Cardiac septum (tissue), 1 donor: ENCODE measurements around the gene TECPR1. TPM values are rescaled to one million over a fixed set of nuclear protein-coding genes. Genes with fewer than 3 reads are reported as not detected.

Source experiments
- DNase-seq: peaks from one replicate; pipeline ENCODE4 v3.0.0-alpha.2; 2020; ENCODE audit warnings: low spot score
- intact Hi-C: fragments of 100-400 bp; cut with DNase I; formaldehyde crosslinking; loops from one replicate; pipeline ENCODE4 v1.14.0; 2022
- long read RNA-seq: library from polyadenylated mRNA; unstranded; transcript quantifications from one replicate; pipeline ENCODE4 v2.0.0, GENCODE V29; 2021
- total RNA-seq: library from RNA; stranded (reverse); fragmentation: NEBNext Ultra II Directional; extraction: Animal tissue kit (Norgen Biotek cat#: 25700); gene quantifications from one replicate; pipeline ENCODE4 v1.2.1, GENCODE V29; 2021
- donor health status: DM: no; HTN: no; CAD: no.

TECPR1 gene, protein sequence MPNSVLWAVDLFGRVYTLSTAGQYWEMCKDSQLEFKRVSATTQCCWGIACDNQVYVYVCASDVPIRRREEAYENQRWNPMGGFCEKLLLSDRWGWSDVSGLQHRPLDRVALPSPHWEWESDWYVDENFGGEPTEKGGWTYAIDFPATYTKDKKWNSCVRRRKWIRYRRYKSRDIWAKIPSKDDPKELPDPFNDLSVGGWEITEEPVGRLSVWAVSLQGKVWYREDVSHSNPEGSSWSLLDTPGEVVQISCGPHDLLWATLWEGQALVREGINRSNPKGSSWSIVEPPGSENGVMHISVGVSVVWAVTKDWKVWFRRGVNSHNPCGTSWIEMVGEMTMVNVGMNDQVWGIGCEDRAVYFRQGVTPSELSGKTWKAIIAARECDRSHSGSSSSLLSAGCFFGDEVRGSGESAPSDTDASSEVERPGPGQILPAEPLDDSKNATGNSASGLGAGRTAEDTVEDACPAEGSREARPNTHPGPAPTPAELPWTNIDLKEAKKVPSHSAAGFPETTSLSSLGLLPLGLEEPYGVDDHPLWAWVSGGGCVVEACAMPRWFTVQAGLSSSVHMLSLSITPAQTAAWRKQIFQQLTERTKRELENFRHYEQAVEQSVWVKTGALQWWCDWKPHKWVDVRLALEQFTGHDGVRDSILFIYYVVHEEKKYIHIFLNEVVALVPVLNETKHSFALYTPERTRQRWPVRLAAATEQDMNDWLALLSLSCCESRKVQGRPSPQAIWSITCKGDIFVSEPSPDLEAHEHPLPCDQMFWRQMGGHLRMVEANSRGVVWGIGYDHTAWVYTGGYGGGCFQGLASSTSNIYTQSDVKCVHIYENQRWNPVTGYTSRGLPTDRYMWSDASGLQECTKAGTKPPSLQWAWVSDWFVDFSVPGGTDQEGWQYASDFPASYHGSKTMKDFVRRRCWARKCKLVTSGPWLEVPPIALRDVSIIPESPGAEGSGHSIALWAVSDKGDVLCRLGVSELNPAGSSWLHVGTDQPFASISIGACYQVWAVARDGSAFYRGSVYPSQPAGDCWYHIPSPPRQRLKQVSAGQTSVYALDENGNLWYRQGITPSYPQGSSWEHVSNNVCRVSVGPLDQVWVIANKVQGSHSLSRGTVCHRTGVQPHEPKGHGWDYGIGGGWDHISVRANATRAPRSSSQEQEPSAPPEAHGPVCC
- 16.6 TPM for total RNA-seq
- long read RNA-seq, full-length matches to known transcripts, result 4 of 34 reads
- long read RNA-seq, partial matches to known transcripts, result 8 of 34 reads
- long read RNA-seq, other reads (novel, unspliced or antisense), result 22 of 34 reads

GRCh38 chr7:98251601-98252424 is at the start of gene TECPR1:
TECPR1 (minus strand) TSS chr7:98252232; CDS start chr7:98246146, 6,086 bp downstream.
- intact Hi-C loops, result loop anchor here (1.0 kb wide), 1 partner anchor 28 kb away; no protein-coding TSS in a partner anchor
- DNase-seq, result peak; percentile 99

GRCh38 chr7:98300595-98301372 is 48.8 kb upstream of the TECPR1 start:
- no peak for DNase-seq

GRCh38 chr7:98297626-98298286 is 45.7 kb upstream of the TECPR1 start:
- intact Hi-C loops, result loop anchor here (5.0 kb wide), 1 partner anchor 105 kb away; the partner anchor contains the start of gene BAIAP2L1
- no peak for DNase-seq

More at GRCh38 chr7:98300595-98301372, 48.8 kb upstream of the TECPR1 start:
- intact Hi-C loops, result no loop called here

DNA sequence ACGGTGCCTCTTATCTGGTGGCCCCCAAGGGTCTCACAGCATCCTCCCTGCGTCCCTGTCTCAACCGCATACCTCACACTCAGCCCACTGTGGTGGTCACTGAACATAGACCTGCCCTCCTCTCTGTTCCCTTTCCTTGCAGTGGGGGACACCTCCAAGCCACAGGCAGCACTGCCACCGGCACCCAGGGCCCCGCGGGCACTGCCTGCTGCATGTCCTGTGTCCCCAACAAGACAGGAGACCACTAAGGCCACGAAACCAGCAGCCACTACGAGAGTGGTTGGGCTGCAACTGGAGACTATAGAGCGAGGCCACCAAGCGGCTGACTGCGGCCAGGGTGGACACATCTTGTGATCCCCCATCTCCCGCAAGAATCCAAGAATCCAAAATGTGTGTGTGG is 44.8 kb upstream of the TECPR1 start:
- no peak for DNase-seq
- intact Hi-C loops, result loop anchor here (5.0 kb wide), 1 partner anchor 105 kb away; the partner anchor contains the start of gene BAIAP2L1

DNA sequence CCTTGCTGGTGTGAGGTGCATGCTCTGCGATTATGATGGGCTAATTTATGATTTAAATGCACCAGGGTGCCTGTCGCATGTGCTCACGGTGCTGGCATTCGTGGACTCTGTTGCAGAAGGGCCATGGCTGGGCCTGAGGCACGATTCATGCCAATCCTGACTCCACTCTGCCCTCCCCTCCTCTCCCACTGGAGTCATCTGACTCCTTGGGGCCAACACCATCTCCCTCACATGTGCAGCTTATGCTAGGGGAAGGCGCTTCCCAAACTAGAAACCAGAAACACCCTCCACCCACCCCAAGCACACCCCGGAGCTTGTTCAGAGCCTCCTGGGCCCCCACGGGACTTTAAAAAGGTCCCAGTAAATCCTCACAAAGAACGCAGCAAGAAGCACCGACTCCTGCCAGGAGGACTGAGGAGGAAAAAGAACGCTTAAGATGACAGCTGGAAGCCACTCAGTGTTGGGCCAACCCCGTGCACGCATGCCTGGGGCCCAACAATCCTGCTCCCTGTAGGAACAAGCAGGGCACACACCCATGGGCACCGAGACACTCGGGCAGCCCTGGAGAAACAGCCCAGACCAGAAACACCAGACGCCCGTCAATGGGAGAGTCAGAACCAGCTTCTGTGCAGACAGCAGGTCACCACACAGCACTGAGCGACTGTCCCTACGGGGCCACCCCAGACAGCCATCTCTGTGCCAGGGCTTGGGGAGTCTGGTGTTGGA is 43.6 kb upstream of the TECPR1 start:
- no peak for DNase-seq
- intact Hi-C loops, result loop anchor here (5.0 kb wide), 1 partner anchor 107 kb away; the partner anchor contains the start of gene BAIAP2L1

DNA sequence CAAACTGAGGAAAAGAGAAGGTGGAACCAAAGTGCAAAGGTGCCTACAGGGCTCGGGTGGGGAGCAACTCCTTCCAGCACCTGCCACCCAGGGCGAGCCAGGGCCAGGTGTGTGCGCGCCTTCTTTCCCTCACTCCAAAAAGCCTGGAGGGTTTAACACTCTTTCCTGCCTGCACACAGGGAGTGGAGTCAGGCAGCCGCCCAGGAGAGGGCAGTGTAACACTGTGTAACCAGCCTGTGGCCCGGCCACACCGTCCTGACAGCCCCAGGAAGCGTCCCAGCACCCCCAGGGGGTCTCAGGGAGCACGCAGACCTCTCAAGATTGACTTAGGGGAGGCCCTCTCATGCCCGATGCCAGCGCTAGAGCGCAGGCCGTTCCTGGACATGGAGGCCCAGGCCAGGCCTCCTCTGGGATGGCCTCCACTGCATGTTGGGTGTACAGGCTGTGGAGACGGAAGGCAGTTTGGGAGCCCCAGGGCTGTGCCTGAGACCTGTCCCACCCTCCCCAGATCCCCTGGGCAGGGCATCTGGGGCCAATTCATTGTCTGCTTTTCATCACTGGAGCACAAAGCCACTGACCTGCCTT is 42.9 kb upstream of the TECPR1 start:
- intact Hi-C loops, result loop anchor here (5.0 kb wide), 1 partner anchor 107 kb away; the partner anchor contains the start of gene BAIAP2L1
- DNase-seq, result no peak

- intact Hi-C loops, result no loop called here
- no peak for DNase-seq
These were observed 42.3 kb upstream of the TECPR1 start for GRCh38 chr7:98294326-98294725.

DNA sequence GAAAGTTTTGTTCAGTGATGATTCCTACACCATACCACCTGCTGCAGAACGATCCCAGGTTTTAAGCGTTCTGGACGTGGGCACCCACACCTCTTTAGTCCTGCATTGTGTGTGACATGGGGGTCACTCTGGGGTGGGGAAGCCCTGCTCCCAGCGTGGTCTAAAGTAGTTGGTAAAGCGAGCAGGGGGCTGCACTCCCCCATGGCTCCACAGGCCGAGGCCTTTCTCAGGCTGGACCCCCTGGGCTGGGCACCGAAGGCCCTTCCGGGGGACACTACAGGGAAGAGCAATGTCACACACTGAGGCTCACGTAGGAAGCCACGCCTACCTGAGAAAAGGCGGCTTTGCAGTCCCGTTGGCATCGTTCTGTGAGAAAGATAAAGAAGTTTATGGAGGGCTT is 41.7 kb upstream of the TECPR1 start:
- DNase-seq, result no peak
- intact Hi-C loops, result no loop called here

DNA sequence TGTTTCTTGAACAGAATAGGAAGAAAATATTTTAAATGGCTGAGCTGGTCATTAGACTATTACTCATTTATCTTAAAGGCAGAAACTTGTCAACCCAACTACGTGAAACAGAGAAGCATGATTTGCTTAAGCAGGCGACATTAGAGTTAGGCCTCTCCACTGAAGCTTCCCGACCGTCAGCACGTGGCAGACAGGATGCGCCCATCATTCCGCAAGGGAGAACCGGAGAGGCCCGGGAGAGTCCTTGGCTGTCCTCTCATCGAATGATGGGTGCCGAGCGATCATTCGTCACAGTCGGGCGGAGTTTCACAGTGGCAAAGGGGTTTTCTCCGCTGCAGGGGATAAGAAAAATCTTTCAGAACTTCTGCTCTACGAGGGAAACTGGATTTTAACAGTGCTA is 41.2 kb upstream of the TECPR1 start:
- no peak for DNase-seq
- intact Hi-C loops, result no loop called here

DNA sequence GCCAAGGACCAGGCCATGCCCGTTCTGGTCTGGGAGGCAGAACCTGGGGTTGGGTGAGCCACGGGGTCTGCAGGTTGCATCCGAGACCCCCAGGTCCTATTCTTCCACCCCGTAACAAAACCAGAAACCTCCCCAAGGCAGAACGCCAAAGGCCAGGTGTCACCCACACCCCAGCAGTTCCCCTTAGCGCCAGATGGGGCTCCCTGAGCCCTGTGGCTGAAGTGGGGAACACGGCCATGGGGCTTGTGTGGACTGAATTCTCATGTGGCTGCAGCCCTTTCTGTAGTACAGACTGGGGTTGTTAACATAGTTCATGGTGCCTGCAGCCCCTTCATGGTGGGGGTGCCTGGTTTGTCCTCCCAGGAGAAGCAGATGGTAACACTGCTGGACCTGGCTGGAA is 39.7 kb upstream of the TECPR1 start:
- DNase-seq, result no peak
- intact Hi-C loops, result no loop called here

DNA sequence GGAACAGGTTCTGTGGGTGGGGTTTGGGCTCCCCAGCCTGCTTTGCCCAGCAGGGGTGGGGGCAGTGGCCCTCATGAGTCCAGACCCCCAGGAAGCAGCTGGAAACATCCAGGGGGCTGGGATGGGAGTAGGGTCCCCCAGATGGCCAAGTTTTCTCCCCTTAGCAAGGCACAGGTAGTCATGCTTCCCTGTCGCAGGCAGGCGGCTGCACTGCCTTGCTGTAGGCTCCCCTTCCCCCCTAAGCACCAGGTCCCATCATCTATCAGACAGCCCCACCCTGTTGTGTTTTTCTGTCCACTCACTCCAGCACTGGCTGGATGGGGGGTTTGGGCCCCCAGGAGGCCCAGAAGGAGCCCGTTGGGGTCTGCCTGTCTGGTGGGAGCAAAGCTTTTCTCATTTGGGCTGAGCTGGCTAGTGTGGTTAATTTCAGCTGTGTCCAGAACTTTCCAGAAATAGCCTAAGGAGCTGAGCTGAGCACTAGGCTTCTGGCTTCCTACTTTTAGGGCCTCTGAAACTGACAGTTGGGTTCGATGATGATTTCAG is 37.4 kb upstream of the TECPR1 start:
- intact Hi-C loops, result no loop called here
- DNase-seq, result no peak

DNA sequence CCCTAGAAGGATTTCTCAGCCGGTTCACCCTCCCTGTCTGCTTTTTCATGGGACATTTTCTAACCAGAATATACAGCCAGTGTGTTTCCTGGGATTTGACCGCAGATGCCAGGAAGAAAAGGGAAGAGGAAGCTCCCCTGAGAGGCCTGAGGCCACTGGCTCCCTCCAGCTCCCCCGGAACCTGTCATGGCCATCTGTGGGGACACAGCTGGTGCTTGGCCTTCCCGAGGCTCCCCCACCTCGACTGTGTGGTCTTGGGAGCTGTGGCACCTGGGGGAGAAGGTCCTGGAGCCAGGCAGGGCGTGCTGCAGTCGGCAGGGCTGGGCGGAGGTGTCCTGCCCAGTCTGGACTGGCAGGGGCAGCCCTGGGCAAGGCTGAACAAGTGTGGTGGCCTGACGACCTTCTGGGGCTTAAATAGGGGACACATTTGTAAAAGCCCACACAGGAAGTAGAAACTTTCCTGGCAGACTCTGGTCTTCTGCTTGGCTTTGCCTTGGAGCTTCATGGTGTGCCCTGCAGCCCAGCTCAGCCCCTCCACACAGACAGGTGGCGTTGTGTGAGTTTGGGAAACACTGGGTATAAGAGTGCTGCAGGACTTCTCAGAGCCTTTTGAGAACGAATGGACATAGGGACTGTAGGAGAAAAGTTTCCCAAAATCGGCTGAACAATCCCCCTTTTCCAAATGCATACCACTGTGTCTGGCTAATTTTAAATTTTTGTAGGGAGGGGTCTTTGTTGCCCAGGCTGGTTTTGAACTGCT is 36.2 kb upstream of the TECPR1 start:
- intact Hi-C loops, result no loop called here
- no peak for DNase-seq

DNA sequence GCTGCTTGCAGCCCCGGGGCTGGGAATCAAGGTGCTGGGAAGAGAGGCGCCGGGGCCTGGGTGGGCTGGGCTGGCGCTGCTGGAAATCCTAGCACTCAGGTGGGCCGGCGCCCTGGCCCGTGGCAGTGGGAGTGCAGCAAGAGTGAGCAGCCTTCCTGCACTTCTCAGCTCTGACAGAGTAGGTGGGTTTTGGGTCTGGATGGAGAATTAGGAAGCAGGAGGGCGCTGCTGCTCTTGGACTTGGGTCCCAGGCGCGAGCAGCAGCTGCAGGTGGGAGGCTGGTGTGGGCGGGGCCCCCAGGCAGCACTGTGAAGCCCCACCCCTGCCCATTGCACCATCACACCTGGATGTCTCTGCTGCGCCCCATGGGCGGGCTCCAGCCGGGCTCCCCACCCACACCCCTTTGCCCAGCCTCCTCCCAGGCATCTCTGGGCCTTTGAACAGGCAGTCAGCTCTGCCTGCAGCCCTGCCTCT is 35.5 kb upstream of the TECPR1 start:
- no peak for DNase-seq
- intact Hi-C loops, result no loop called here

DNA sequence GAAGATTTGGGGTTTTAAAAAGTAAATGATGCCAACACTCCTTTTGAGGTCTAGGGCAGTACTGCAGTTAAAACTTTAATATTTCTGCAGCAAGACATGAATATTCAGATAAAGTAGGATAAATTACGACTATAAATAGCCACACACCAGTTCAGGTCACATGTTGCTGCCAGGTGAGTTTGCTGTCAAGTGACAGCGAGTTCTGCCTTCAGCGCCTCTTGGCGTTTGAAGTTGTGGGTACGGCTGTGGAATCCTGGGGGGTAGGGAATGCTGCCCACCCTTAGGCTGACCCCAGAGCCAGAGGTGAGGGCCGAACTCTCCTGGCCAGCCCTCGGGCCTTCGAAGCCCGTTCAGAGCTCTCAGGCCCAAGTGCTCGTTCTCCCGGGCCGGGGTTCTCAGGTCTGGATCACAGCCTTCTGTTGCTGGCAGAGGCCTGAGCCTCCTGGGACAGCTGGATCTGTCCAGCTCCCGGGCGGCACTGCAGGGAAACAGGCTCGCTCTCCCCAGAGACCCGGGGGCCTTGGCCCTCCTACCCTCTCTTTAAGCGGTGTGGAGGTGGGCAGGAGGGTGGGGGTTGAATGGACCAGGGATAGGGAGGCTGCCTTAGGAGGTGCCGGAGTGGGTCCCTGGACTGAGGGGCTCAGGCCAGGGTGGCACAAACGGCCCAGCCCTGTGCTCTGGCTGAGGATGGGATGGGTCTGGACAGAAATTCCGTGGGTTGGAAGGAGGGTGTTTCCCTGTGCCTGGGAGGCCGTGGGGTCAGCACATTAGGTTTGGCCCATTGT is 34.9 kb upstream of the TECPR1 start:
- no peak for DNase-seq
- intact Hi-C loops, result no loop called here
